HG03558 (cell line): Measurements from ENCODE around the gene NHERF2.
"Not testable (repeated sequence)": the region's sequence is repeated elsewhere in the genome, so short reads cannot be mapped to it uniquely, and the experiment has no call there.

Experiments
- ATAC-seq: cut with Tn5 transposase; IDR thresholded peaks from one replicate; pipeline ENCODE4 v1.9.1; 2021; ENCODE audit warnings: moderate number of reproducible peaks; ENCODE audit not compliant: unreplicated experiment; ENCODE audit errors: extremely low read depth

Gene NHERF2

GRCh38 chr16:2004795-2005517, 21.7 kb upstream of the NHERF2 start:
- ATAC-seq = no peak

GRCh38 chr16:2005646-2006045, 21.1 kb upstream of the NHERF2 start:
- ATAC-seq = no peak

- no peak for ATAC-seq
Measured at GRCh38 chr16:2006317-2006716, 20.4 kb upstream of the NHERF2 start.

- ATAC-seq = no peak
Measured at GRCh38 chr16:2007081-2007836, 19.4 kb upstream of the NHERF2 start.

- no peak for ATAC-seq
Measured at GRCh38 chr16:2008009-2008526, 18.6 kb upstream of the NHERF2 start.

- ATAC-seq = no peak
Measured at GRCh38 chr16:2008631-2009163, 18.0 kb upstream of the NHERF2 start.

GRCh38 chr16:2009164-2009711, 17.5 kb upstream of the NHERF2 start:
- ATAC-seq = no peak

- no peak for ATAC-seq
Measured at GRCh38 chr16:2009791-2010510, 16.8 kb upstream of the NHERF2 start, which contains the start of gene ZNF598. Gene ZNF598 (minus strand): TSS chr16:2009821.

GRCh38 chr16:2011726-2012125, 15.0 kb upstream of the NHERF2 start:
- not testable (repeated sequence) for ATAC-seq

- no peak for ATAC-seq
Measured at GRCh38 chr16:2013527-2013926, 13.2 kb upstream of the NHERF2 start.

GRCh38 chr16:2015117-2015946, 11.4 kb upstream of the NHERF2 start:
- ATAC-seq = no peak

GRCh38 chr16:2015947-2016208, 10.8 kb upstream of the NHERF2 start:
- no peak for ATAC-seq

- no peak for ATAC-seq
Measured at GRCh38 chr16:2016407-2016922, 10.2 kb upstream of the NHERF2 start.

- ATAC-seq = no peak
Measured at GRCh38 chr16:2019518-2019920, 7.2 kb upstream of the NHERF2 start, which contains the start of gene NPW. Gene NPW (plus strand): TSS chr16:2019785.

- no peak for ATAC-seq
Measured at GRCh38 chr16:2019921-2020831, 6.5 kb upstream of the NHERF2 start.

- no peak for ATAC-seq
Measured at GRCh38 chr16:2022723-2023091, 4.0 kb upstream of the NHERF2 start.

- ATAC-seq = no peak
Measured at GRCh38 chr16:2023092-2024031, 3.3 kb upstream of the NHERF2 start.
